ENCODE data around the gene DENND6B.
"Not testable (repeated sequence)": the region's sequence is repeated elsewhere in the genome, so short reads cannot be mapped to it uniquely, and the experiment has no call there.

DENND6B gene

DNA sequence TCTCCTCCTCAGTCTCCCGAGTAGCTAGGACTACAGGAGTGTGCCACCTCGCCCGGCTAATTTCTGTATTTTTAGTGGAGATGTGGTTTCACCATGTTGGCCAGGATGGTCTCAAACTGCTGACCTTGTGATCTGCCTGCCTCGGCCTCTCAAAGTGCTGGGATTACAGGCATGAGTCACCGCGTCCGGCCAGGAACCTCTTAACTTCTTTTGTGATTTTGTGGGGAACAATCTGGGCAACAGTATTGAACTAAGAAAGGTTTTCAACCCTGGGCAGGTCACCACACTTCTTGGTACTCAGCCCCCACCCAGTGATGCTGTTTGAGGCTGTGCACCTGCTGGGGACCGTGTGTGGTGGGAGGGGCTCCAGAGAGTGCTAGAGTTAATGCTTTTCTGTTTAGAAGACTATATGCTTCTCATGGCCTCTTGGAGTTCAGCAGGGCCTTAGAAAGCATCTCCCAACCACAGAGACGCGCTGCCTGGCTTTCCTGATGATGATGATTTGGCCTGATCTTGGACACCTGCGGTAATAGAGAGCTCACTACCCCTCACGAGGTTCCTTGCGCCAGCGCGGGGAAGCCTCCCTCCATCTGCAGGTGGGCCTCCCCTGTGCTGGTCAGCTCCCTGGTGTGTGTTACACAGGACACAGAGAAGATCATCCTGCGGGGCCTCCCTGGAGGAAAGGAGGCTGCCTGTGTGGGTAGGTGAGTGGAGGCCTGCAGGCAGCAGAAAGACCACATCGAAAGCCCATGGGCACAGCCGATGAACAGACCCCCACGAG is 1.2 kb downstream of the DENND6B start:
- peak overlapping the region; percentile 68 for H3K4me3 ChIP-seq (ENCODE audit: low read length)
- DNase-seq (ENCODE audit: low read depth), result no peak
- TF ChIP-seq, protein P1, sequence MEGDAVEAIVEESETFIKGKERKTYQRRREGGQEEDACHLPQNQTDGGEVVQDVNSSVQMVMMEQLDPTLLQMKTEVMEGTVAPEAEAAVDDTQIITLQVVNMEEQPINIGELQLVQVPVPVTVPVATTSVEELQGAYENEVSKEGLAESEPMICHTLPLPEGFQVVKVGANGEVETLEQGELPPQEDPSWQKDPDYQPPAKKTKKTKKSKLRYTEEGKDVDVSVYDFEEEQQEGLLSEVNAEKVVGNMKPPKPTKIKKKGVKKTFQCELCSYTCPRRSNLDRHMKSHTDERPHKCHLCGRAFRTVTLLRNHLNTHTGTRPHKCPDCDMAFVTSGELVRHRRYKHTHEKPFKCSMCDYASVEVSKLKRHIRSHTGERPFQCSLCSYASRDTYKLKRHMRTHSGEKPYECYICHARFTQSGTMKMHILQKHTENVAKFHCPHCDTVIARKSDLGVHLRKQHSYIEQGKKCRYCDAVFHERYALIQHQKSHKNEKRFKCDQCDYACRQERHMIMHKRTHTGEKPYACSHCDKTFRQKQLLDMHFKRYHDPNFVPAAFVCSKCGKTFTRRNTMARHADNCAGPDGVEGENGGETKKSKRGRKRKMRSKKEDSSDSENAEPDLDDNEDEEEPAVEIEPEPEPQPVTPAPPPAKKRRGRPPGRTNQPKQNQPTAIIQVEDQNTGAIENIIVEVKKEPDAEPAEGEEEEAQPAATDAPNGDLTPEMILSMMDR (conservative IDR thresholded peaks at IDR 0.05; ENCODE audit: low read length), result no peak

DNA sequence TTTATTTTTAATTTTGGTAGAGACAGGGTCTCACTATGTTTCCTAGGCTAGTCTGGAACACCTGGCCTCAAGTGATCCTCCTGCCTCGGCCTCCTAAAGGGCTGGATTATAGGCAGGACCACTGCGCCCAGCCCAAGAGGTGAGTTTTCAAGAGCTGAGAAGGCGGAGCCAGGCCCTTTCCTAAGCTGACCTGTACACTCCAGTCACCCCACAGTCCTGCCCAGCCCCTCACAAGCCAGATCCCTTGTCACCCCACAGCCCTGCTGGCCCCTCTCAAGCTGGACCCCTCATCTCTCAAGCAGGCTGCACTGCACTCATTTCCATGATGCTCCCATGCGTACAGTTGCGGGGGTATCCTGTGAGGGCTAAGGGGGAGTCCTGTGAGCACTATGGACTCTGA is 2.9 kb downstream of the DENND6B start:
- TF ChIP-seq, protein P1 (conservative IDR thresholded peaks at IDR 0.05; ENCODE audit: low read length), result no peak
- DNase-seq (ENCODE audit: low read depth), result no peak
- no peak overlapping the region for H3K4me3 ChIP-seq (ENCODE audit: low read length)

GRCh38 chr22:50322382-50323104 is 4.3 kb downstream of the DENND6B start:
- H3K4me3 ChIP-seq (ENCODE audit: low read length); DNase-seq (ENCODE audit: low read depth): not testable (repeated sequence)

DNA sequence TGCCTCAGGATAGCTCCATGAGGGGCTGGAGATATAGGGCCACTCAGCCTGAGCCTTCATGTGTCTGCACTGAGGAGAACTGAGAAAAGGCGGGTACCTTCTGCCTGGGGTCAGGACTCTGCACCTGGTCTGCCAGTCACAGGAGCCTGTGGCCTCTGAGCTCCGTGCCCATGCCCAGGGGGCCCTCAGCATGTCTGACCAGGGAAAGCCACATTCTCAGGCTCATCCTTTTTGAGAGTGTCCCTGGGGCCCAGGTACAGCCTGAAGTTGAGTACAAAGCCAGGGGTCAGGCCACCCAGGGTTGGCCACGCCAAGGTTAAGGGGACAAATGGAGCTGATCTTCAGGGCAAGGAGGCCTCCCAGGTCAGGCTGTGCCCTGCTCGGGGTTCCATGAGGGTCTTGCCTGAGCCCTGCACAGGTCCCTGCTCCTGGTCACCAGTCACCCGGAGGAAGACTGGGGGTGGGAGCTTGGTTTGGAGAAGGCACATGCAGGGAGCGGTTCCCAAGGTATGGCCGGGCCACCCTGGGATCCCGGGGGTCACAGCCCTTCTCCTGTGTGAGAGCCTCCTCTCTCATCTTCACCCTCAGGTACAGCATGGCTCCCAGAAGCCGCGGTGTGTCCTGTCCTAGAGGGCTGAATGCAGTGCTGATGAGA is 6.0 kb downstream of the DENND6B start:
- no peak overlapping the region for H3K4me3 ChIP-seq (ENCODE audit: low read length)
- no peak for DNase-seq (ENCODE audit: low read depth)
- TF ChIP-seq, protein P1 (conservative IDR thresholded peaks at IDR 0.05; ENCODE audit: low read length), result no peak

DNA sequence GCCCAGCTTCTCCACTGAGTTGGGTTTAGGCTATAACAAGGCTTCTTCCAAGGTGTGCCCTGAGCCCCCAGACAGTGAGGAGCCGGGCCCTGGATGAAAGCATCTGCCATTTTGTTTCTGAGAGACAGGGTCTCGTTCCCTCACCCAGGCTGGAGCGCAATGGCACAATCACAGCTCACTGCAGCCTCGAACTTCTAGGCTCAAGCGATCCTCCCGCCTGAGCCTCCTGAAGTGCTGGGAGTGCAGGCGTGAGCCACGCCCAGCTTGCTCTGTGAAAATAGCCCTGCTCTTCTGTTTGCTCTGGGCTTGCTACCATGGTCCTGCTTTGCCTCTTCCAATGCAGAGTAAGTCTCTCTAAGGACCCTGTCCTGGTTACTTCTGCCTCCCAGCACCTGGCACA is 6.7 kb downstream of the DENND6B start:
- DNase-seq (ENCODE audit: low read depth), result no peak
- H3K4me3 ChIP-seq (ENCODE audit: low read length), result no peak overlapping the region
- TF ChIP-seq, protein P1 (conservative IDR thresholded peaks at IDR 0.05; ENCODE audit: low read length), result no peak

DNA sequence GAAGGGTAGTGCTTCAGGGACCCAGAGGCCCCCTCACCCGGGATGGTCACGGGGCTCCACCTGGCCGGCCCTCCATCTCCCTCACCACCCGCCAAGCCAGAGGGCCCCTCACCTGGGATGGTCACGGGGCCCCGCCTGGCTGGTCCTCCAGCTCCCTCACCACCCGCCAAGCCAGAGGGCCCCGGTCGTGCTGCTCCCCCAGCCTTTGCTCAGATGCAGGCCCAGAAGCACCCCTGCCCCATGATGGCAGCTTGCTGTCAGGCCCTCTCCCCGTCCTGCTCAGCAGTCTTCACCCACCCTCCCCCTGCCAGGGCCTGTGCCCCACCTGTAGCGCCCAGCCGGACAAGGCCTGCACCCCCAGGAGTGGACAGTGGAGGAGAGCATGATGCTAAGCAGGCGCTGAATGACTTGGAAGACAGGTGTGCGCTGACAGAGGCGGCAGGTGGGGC is 7.3 kb downstream of the DENND6B start:
- no peak for DNase-seq (ENCODE audit: low read depth)
- TF ChIP-seq, protein P1 (conservative IDR thresholded peaks at IDR 0.05; ENCODE audit: low read length), result no peak
- no peak overlapping the region for H3K4me3 ChIP-seq (ENCODE audit: low read length)

GRCh38 chr22:50318698-50319411 is 8.0 kb downstream of the DENND6B start:
- no peak for DNase-seq (ENCODE audit: low read depth)
- TF ChIP-seq, protein P1 (conservative IDR thresholded peaks at IDR 0.05; ENCODE audit: low read length), result no peak
- H3K4me3 ChIP-seq (ENCODE audit: low read length), result no peak overlapping the region

All from AG10803 (cell line).